PFSK-1 (cell line): ENCODE data around the gene PHPT1.

Experiments used
- FOXP2 ChIP-seq: optimal IDR thresholded peaks from 2 replicates; pipeline ENCODE3; 2011; ENCODE audit warnings: borderline replicate concordance, control low read depth, inconsistent platforms; ENCODE audit not compliant: insufficient read depth; ENCODE audit errors: extremely low read length, extremely low read depth
- POLR2AphosphoS5 ChIP-seq: IDR thresholded peaks from 2 replicates; pipeline ENCODE4 v1.6.1; 2012; ENCODE audit warnings: low read depth, mild to moderate bottlenecking, control low read depth, low read length, moderate library complexity
- SIN3A ChIP-seq: IDR thresholded peaks from 2 replicates; pipeline ENCODE4 v1.6.1; 2012; ENCODE audit warnings: mild to moderate bottlenecking, low read length, moderate library complexity, borderline replicate concordance; ENCODE audit not compliant: insufficient read depth
- TAF1 ChIP-seq: IDR thresholded peaks from 2 replicates; pipeline ENCODE4 v1.6.1; 2012; ENCODE audit warnings: low read length, control low read depth, borderline replicate concordance; ENCODE audit not compliant: insufficient read depth
- TF ChIP-seq, protein P1 (sequence below), 2 experiments: IDR thresholded peaks; 2 replicates each; pipeline versions ENCODE4 v1.6.1 to v1.8.0; 2011 to 2012; ENCODE audit warnings: low read depth in 2 of 2, low read length in 2 of 2, control low read depth in 1 of 2, inconsistent platforms in 1 of 2, mild to moderate bottlenecking in 1 of 2, moderate library complexity in 1 of 2; ENCODE audit not compliant: insufficient read depth in 1 of 2

The PHPT1 gene

DNA sequence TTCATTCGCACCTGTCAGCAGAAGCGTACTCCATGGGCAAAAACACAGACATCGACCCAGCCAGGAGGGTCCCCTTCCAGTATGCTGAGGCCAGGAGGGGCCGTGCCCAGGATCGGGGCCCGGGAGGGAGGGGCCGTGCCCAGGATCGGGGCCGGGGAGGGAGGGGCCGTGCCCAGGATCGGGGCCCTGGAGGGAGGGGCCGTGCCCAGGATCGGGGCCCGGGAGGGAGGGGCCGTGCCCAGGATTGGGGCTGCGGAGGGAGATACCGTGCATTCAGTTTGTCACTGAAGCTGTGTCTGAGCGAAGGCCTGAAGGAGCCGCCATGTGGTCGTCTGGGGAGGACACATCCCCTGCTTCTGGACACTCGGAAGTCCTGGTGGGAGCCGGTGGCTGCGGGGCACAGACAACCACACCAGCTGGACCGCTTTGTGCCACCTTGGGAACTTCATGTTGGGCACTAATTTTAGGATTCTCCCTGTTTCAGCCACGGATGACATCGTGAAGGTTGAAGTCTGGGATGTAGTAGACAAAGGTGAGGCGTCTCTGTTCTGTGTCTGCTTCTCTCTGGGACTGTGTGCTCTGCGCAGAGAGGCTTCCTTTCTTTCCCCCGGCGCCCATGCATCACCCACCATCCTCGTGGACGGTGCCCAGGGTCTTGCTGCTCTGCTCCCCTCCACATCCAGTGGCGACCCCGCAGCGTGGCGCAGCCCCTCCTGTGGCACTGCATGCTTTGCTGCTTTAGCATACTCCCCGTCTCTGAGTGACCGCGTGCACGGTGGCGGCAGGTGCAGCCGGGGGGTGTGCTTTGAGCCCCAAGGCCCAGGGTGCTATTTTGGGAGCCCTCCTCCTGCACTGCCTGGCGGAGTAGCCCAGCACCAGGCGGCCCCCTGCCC lies 23.7 kb upstream of the PHPT1 start:
- no peak for TF ChIP-seq TAF1
- TF ChIP-seq, protein P1, sequence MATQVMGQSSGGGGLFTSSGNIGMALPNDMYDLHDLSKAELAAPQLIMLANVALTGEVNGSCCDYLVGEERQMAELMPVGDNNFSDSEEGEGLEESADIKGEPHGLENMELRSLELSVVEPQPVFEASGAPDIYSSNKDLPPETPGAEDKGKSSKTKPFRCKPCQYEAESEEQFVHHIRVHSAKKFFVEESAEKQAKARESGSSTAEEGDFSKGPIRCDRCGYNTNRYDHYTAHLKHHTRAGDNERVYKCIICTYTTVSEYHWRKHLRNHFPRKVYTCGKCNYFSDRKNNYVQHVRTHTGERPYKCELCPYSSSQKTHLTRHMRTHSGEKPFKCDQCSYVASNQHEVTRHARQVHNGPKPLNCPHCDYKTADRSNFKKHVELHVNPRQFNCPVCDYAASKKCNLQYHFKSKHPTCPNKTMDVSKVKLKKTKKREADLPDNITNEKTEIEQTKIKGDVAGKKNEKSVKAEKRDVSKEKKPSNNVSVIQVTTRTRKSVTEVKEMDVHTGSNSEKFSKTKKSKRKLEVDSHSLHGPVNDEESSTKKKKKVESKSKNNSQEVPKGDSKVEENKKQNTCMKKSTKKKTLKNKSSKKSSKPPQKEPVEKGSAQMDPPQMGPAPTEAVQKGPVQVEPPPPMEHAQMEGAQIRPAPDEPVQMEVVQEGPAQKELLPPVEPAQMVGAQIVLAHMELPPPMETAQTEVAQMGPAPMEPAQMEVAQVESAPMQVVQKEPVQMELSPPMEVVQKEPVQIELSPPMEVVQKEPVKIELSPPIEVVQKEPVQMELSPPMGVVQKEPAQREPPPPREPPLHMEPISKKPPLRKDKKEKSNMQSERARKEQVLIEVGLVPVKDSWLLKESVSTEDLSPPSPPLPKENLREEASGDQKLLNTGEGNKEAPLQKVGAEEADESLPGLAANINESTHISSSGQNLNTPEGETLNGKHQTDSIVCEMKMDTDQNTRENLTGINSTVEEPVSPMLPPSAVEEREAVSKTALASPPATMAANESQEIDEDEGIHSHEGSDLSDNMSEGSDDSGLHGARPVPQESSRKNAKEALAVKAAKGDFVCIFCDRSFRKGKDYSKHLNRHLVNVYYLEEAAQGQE (IDR thresholded peaks at IDR 0.05; ENCODE audit: insufficient read depth in 1 of 2, low read depth in 2 of 2, low read length in 2 of 2) = no peak
- no peak for TF ChIP-seq SIN3A
- no peak for TF ChIP-seq FOXP2

DNA sequence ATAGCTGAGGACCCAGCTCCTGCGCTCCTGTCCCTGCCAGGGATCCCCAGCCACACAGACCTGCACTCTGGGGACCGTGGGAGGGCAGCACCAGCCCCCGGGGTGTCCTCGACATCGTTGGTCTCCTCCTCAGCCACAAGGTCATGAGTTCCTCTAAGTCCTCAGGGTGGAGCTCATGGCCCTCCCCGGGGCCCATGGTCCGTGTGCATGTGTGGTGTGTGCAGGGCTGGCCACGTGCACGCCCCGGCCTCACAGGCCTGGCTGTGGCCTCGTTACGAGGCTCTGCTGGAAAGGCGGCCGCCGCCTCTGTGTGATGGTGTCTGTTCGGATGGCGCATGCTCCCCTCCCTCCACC lies 23.0 kb upstream of the PHPT1 start:
- TF ChIP-seq SIN3A (no peak), TAF1 (no peak), FOXP2 (no peak), POLR2AphosphoS5 (no peak)
- TF ChIP-seq, protein P1 (IDR thresholded peaks at IDR 0.05; ENCODE audit: insufficient read depth in 1 of 2, low read depth in 2 of 2, low read length in 2 of 2) = no peak

DNA sequence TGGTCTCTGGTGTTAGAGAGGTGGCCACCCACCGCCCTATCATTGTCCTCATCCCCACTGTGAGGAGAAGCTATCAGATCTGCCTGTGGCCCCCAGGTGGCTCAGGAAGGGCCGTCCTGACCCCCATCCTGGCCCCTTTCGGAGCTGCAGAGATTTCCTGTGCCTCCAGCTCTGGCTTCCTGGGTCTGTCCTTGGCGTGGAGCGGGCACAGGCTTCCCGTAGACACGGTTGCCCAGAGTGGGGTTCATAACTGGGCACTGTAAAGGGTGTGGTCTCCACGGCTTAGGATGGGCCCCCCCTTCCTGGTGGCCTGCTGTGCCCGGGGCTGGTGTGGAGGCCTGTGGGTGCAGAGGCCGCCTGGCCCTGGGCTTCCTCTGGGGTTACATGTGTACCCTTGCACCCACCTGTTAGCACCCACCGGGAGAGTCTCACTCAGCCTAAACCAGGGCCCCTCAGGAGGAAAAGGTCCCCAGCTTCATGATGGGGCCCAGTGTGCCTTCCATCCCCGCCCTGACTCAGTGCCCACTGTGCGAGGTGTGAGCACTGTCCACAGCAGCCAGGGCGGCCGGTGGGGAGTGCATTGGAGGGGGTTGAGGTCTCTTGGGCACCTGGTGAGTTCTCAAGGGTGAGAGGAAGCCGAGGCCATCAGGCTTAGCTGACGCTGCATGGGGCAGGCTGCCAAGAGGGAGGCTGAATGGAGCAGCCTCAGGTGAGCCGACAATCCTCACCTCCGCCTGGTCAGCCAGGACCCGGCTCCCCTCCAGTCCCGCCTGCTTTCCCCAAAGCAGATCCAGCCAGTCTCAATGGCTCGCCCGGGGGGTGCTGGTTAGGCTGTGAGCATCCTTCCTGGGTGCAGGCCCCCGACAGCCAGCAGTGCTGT lies 22.3 kb upstream of the PHPT1 start:
- TF ChIP-seq SIN3A (no peak), FOXP2 (no peak), POLR2AphosphoS5 (no peak), TAF1 (no peak)
- TF ChIP-seq, protein P1 (IDR thresholded peaks at IDR 0.05; ENCODE audit: insufficient read depth in 1 of 2, low read depth in 2 of 2, low read length in 2 of 2) = no peak

DNA sequence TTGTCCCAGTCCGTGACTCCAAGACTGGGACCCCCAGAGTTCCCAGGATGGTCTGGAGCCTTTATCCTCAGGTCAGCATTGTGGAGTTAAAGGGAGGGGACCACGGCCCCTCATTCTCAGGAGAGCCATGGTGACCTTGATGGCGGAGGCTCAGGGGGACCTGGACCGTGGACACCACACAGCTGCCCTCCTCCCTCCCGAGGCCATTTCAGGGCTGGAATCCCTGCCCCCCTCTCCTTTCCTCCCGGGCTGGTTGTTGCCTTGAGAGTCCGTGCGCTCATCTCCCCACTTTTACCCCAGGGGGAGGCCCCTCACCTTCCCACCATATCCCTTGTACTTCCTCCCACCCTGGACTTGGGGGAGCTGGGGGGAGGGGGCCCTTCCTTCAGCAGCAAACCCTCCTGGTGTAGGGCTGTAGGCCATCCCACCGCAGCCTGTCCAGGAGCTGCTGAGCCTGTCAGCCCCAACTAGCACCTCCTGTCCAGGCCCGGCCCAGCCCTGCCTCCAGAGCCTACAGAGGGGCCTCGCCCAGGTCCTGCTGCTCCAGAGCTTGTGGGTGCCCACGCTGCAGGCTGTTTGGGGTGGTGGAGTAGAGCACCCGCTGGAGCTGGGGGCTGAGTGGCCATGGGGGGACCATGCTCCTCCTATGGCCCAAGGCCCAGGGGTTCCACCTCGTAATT lies 21.3 kb upstream of the PHPT1 start:
- no peak for TF ChIP-seq TAF1
- TF ChIP-seq, protein P1 (IDR thresholded peaks at IDR 0.05; ENCODE audit: insufficient read depth in 1 of 2, low read depth in 2 of 2, low read length in 2 of 2) = no peak
- no peak for TF ChIP-seq POLR2AphosphoS5
- TF ChIP-seq FOXP2 = no peak
- no peak for TF ChIP-seq SIN3A
